ENCODE data around the gene FAM170B.

Gene FAM170B

DNA sequence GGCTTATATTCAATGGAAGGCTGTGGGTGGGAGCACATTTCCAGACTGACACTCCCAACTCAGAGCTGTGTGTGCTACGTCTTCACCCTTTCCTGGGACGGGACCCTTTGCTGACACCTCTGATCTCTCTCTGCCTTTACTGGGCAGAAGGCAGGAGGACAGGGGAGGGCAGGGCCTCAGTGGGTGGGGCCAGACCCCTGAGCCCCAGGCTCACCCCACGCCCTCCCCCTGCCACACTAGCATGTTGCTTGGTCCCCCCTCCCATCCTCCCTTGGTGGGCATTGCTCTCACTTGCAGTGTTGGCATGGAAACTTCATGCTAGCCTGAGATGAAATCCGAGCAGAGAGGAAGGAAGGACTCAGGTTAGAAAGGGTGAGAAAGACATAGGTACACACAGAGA, 36.0 kb upstream of the FAM170B start:
- no peak for DNase-seq (ENCODE audit: low read depth in 2 of 2)

- DNase-seq (ENCODE audit: low read depth in 2 of 2): no peak
These were observed 35.1 kb upstream of the FAM170B start for GRCh38 chr10:49168831-49169500.

DNA sequence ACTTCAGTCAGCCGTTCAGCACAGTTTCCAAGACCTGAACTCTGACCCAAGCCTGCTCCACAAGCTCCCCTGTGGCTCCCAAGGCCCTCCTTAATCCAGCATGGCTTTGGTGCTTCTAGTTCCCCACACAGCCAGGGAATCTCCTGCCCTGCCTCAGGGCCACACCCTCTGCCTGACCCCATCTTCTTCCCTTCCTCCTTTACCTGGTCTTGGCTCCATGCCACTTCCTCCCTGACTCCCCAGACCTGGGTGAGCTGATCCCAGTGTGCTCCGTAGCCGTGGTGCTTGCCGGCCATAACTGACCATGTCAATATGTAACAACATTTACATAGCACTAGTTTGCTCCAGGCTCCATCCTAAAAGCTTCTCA, 34.3 kb upstream of the FAM170B start:
- no peak for DNase-seq (ENCODE audit: low read depth in 2 of 2)

DNA sequence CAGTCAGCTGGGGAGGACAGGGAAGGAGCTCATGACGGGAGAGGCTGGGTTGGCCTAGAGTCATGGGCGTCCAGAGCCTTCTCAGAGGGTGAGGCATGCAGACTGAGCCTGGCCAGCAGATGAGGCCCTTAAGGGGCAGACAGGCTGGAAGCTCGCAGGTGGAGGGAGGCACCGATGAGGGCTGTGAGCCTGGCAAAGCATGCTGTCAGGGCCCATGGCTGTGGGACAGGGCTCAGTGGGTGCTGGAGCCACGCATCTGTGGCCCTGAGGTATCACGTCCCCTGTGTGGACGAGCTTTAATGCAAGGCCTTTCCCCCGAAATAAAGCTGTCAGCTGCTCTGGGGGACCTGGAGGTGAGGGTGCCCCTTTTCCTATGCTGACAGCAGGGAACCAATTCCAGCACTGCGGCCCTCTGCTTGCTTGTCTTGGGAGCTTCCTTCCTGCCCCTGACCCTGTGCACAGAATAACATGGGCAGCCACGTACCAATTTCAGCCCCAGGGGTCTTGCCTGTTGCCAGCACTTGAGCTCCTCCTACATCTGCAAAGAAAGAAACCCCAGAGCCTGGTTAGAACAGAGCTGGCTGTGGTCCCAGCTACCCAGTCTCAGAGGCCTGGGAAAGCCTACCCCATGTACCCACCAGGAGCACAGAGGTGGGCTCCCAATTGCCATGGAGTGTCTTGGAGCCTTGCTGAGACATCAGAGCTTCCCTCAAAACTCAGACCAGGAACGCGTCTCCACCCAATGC, 33.8 kb upstream of the FAM170B start:
- DNase-seq (ENCODE audit: low read depth in 2 of 2): no peak

DNA sequence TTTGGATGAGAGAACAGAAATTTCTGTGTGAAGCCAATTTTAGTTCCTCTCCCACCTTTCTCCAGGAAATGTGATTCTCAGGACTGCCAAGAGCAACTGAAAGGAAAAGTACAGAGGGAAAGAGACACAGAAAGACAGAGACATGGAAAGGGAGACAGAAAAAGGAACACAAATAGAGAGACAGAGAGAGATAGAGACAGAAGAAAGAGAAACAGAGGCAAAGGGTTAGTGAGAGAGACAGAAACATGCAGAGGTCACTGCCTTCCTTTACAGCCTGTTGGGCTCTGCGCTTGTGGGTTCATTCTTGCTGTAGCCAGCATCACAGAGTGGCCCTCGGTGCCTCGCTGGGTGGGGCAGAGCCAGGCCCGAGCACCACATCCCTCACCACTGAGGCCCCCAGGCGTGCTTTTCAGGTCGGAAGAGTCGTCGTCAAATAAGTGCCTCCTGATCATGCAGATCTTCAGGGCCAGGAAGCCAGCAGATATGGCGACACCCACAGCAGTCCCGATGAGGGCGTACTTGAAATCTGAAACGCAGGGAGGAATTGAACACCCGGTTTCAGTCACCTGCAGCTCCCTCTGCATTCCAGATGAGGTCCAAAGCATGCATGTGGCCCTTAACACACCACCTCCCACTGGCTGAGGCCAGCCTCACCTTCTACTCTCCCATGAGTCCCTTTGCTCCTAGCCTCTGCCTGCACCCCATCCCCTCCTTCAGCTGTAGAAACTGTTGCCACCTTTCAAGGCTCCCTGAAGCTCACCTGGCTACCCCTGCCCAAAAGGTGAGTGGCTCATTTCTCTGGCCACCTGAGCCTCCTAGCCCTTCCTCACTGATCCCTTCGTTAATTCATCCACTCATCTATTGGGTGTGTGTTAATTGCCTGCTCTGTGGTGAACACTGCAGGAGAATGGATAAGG, 32.9 kb upstream of the FAM170B start:
- no peak for DNase-seq (ENCODE audit: low read depth in 2 of 2)

DNA sequence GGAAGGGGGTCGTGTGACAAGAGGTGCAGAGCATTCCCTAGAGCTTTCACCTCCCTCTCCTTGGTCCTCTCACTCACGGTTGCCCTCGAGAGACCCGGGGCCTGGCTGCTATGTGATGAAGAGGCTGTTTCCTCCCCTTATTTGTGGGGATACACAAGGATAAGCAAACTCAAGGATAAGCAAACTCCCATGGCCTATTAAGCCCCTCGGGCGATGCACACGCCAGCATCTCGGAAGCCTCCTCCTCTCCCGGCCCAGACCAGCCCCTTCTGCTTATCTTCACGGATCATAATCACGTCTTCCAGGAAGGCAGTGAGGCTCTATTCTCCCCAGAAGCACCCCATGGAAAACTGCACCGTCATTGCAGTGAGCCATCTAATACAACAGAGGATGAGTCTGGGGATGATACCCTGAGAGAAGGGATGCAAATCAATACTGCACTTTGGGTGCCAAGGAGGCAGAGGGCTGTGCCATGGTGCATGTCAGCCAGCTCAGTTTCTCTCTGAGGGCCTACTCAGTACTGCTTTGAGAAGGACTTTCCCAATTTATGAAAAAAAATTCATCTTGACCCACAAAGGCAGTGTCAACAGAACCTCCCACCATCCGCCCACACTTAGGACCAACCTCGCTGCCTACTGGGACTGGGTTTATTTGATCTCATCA, 32.1 kb upstream of the FAM170B start:
- DNase-seq (ENCODE audit: low read depth in 2 of 2): no peak

DNA sequence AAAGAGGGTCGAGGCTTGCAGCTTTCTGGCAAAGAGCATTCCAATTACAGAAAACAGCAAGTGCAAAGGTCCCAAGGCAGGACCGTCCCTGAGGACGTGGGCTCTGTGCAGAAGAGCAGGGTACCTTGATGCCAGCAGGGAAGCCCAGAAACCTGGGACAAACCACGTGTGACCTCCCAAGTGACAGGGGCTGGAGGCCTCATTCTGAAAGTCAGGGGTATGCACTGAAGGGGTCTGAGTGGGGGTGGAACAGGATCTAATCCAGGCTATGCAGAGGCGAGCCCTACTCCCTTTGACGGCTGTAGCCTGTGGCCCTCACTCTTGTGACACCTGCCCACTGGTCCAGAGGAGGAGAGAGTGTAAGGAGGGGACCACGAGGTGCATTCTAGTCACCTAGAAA, 31.4 kb upstream of the FAM170B start:
- no peak for DNase-seq (ENCODE audit: low read depth in 2 of 2)

DNA sequence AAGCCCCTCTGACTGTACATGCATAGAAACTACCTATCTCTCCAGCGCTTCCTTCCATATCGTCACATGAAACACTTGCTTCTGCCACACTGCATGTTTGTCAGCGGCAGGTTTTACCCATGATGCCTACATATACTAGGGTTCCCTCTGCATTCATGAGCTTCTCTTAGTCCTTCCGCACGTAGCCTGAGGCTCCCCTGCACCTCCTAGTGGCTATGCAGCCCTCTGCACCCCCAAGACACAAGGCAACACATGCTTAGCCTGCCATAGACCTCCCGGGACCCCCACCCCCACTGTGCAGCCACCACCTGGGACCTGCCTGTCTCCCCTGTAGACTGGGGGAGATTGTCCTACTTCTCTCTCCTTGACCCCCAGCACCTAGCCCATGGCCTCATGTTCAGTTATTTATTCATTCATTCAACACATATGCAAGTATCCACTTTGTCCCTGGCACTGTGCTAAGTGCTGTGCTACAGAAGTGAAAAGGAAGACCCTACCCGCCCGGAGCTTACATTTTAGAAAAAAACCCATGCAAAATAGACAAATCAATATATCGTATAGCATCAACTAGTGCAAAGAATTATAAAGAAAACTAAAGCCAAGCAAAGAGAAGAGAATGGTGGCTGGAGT, 30.9 kb upstream of the FAM170B start:
- DNase-seq (ENCODE audit: low read depth in 2 of 2): no peak

GRCh38 chr10:49163741-49164140, 29.9 kb upstream of the FAM170B start:
- no peak for DNase-seq (ENCODE audit: low read depth in 2 of 2)

DNA sequence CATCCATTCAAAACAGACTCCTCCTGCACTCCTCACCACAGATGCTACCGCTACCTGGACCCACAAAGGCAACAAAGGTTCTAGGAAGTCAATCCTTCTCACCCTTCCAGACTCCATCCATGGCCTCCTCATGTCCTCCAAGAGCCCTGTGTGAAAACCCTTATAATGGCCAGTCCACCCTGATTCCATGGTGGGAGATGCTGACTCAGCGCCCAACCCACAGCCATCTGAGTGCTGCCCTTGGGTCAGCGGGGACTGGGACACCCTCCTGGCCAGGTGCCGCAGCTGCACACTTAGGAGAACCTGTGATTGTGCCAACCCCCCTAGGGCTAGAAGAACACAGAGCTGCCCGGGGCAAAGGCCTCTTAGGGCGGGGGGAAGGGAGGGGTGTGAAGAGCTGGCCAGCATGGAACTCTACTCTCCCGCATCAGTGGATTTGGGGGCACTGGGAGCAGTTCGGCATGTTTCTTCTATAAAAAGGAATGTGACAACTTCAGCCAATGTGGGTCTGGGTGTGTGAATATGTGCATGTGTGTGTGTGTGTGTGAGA, 29.0 kb upstream of the FAM170B start:
- DNase-seq (ENCODE audit: low read depth in 2 of 2): no peak

DNA sequence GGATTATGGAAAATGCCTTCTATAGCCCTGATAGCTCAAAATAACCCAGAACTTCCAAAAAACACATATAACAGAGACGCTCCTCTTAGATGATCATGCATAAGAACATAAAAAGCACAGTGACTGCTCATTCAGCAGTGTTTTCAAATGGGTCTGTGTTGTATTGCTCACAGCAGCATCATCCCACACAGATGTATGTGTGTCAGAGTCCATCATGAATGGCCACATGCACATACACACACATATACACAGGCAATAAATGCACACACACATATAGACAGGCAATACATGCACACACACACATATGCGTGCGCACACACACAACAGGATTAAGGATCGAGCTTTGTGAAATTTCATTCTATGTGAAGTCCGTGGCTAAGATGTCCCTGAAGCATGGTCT, 28.2 kb upstream of the FAM170B start:
- DNase-seq (ENCODE audit: low read depth in 2 of 2): no peak

- no peak for DNase-seq (ENCODE audit: low read depth in 2 of 2)
These were observed 27.7 kb upstream of the FAM170B start for GRCh38 chr10:49161411-49161997.

DNA sequence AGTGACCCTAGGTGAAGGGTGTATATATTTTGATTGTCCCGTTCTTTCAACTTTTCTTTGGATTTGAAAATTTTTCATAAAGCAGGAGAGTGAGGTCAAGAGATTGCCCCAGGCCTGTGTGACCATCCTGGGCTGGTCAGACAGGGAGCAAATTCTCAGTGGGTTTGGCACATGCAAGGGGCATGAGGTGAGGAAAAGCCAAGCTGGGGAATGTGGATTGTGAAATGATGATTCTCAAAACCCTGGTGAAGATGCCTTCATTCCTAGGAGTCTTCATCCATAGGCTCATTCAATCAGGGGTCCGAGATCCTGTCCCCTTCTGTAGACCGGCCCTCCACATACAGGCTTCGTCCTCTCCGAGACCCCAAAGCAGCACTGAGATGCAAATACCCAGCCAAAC, 27.0 kb upstream of the FAM170B start:
- DNase-seq (ENCODE audit: low read depth in 2 of 2): no peak

- no peak for DNase-seq (ENCODE audit: low read depth in 2 of 2)
These were observed 26.3 kb upstream of the FAM170B start for GRCh38 chr10:49160110-49160509.

DNA sequence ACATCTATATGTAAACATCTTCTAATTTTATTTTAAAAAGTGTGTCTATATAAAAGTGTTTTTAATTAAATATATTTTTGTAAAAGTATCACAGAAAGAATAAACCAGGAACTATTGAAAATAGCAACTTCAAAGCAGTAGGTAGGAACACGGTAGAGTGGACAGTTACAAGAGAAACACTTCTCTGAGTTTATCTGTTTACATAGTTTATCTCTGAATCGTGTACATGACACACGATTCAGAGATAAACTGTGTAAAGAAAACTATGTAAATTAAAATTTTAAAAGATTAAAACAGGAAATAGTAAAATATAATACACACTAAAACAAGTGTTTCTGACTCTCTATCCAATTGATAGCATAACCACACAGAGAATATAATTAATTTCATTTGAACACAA, 25.1 kb upstream of the FAM170B start:
- no peak for DNase-seq (ENCODE audit: low read depth in 2 of 2)

DNA sequence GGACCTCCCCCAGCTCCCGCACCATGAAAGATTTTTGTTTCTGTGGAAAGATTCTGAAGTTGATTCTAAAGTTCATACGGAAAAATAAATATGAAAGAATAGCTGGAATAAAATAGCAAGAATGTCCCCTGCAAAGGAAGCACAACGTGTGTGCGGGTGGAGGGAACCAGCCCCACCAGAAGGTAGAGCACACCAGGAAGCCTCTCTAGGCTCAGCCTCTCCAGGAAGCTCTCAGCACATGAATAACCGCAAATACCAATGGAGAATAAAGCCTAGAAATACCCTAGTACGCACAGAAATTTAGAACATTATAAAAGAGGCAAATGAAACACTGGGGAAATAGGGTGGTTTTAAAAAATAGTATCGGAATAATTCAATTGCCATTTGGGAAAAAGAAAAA, 24.6 kb upstream of the FAM170B start:
- no peak for DNase-seq (ENCODE audit: low read depth in 2 of 2)

GRCh38 chr10:49157229-49157628, 23.4 kb upstream of the FAM170B start:
- DNase-seq (ENCODE audit: low read depth in 2 of 2): no peak

DNA sequence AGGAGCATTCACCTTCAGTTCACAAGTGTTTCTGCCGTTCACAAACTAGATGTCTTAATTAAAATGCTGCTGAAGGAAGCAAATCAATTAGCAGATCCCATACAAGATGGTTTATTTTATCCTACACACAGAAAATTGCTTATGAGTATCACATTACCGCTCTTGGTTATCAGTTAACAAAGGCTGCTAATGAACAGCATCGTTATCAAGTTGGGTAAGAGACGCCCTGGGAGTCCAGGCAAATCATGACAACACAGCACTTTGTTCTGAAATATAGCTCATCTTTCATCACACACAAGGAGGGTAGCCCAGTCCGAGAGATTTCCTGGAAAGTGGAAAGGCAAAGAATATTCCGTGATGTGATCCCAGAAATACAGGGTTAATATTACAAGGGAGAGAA, 20.8 kb upstream of the FAM170B start:
- DNase-seq (ENCODE audit: low read depth in 2 of 2): no peak

DNA sequence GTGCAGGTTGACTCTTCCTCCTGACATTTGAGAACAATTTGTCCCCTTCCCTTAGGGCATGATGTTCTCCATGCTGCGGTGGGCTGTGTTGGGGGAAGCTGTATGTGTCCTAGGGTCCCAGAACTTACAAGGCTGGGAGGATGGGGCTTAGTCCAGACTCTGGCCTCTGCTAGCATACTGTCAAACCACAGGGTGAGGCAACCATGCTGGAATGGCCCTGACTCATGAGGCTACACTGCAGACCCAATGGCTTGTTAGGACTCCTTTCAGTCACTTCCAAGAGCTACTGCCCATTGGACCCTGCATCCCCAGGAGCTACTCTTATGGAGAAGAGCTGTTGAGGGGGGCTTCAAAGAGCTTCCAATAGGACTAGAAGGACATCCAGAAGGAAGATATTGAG, 20.1 kb upstream of the FAM170B start:
- DNase-seq (ENCODE audit: low read depth in 2 of 2): no peak

DNA sequence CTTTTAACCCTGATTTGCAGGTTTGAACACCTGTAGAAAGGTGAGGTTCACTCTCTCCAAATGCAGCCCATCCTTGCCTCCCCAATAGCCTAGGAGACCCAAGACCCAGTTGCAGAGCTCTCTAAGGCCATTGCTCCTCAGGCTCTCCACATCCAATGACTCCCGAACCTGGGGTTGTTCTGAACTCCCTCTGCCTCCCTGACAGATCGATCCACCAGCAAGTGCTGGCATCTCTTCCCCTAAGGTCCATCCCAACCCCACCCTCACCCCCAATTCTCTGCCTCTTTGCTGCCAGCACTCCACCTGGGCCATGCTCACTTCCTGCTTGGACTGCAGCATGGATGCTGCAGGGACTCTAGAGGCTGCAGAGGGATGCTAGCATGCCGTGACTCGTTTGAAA, 19.3 kb upstream of the FAM170B start:
- DNase-seq (ENCODE audit: low read depth in 2 of 2): no peak

- no peak for DNase-seq (ENCODE audit: low read depth in 2 of 2)
These were observed 18.8 kb upstream of the FAM170B start for GRCh38 chr10:49152663-49153062.
